Stimulated activated CD4-positive, alpha-beta T cell treated with anti-CD3 and anti-CD28 coated beads, Interleukin-15, amount 100 ng/mL, for 24 hours (primary cell): ENCODE results near the gene SEC24C.
A peak's percentile ranks its signal among the peaks of the same experiment; 100 is the strongest.
"Not testable (repeated sequence)": the region's sequence is repeated elsewhere in the genome, so short reads cannot be mapped to it uniquely, and the experiment has no call there.

ENCODE experiments used
- DNase-seq: peaks from one replicate; pipeline ENCODE4 v3.0.0-alpha.2; 2020

Gene SEC24C, protein sequence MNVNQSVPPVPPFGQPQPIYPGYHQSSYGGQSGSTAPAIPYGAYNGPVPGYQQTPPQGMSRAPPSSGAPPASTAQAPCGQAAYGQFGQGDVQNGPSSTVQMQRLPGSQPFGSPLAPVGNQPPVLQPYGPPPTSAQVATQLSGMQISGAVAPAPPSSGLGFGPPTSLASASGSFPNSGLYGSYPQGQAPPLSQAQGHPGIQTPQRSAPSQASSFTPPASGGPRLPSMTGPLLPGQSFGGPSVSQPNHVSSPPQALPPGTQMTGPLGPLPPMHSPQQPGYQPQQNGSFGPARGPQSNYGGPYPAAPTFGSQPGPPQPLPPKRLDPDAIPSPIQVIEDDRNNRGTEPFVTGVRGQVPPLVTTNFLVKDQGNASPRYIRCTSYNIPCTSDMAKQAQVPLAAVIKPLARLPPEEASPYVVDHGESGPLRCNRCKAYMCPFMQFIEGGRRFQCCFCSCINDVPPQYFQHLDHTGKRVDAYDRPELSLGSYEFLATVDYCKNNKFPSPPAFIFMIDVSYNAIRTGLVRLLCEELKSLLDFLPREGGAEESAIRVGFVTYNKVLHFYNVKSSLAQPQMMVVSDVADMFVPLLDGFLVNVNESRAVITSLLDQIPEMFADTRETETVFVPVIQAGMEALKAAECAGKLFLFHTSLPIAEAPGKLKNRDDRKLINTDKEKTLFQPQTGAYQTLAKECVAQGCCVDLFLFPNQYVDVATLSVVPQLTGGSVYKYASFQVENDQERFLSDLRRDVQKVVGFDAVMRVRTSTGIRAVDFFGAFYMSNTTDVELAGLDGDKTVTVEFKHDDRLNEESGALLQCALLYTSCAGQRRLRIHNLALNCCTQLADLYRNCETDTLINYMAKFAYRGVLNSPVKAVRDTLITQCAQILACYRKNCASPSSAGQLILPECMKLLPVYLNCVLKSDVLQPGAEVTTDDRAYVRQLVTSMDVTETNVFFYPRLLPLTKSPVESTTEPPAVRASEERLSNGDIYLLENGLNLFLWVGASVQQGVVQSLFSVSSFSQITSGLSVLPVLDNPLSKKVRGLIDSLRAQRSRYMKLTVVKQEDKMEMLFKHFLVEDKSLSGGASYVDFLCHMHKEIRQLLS

DNA sequence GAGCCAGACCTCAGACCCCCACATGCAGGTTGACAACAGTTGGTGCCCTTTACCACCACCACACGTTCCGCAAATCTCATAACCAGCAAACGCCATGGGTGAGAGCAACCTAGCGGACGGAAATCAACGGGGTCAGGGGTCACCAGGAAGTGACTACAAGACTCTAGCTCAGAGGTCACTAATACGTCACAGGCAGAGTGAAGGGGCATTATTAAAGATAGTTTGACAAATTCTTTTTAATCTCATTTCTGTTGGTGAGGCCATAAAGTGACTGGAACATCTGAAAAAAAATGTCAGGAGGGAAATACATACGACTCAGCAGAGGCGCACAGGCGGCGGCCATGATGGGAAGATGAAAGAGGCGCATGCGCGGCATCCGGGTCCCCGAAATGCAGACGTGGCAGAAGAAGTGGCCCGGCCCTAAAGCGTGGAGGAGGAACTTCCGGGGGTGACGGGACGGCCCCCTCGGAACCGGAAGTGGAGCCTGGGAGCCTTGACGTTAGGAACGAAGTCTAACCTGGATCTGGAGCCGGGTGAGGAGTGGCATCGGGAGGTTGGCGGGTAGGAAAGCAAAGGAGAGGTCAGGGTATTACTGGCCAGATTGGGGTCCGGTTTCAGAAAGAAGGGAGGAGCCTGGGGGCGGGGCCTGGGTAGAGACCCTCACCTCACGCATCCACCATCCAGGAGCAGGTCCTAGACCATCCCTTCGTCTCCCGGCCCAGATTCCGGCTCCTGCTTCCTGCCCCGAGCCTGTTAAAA lies at the start of gene SEC24C:
Gene SEC24C, plus strand, starts transcription at position 468 of the 759 bp plus-strand sequence. CDS start 2,461 bp downstream, outside the sequence.
- DNase-seq, result peak; percentile 97

DNA sequence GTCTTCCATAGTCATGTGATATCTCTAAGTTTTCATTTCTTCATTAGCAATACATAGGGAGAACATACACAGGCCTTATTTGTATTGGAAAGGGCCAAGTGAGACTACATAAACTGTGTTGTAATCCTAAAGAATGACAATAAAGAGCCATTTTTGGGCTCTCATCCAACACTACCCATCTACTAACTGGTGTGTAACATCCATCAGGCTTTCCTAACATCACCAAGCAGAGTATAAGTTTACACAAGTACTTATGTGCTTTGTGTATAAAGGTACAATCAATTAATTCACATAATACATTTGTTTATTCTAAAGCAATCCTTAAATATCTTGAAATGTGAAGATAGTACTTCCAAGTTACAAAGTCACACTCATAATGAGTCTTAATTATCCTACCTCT lies 48.9 kb upstream of the SEC24C start:
- not testable (repeated sequence) for DNase-seq

DNA sequence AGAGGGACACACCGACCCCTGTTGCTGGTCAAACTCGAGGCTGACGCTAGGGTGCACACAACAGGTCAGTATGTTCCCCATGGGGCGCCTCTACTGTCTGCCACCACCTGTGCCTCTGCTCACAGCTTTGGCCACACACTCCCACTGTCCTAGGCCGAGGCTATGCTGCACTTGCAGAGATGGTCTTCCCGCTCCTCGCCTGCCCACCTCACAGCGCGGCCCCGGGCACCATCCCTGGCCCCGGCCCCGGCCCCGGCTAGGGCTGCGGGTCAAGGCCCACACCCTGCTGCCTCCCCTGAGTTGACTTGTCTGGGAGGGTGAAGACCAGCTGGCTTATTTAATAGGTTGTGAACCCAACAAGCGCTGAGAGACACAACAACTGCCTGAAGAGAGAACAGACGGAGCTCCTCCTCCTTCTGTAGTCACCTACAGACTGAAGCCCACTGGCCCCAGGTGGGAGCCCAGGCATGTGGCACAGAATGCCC lies 46.5 kb upstream of the SEC24C start, which contains the start of gene AGAP5:
Gene AGAP5, minus strand, starts transcription at position 435 of the 485 bp plus-strand sequence. Its CDS starts 354 bp downstream, at position 81.
- DNase-seq, result not testable (repeated sequence)

DNA sequence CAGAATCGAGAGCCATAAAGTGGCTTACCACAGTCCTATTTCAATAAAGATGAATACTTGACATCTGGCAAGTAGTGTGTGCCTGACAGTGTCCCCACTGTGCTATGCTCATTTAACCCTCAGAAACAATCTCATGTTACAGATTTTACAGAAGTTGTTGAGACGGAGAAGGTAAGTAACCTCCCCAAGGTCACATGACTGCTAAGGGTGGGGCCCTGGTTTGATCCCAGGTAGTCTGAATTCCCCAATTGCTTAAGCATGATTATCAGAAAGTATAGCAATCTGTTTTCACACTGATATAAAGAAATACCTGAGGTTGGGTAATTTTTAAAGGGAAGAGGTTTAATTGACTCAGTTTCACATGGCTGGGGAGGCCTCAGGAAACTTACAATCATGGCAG lies 45.4 kb upstream of the SEC24C start:
- not testable (repeated sequence) for DNase-seq

DNA sequence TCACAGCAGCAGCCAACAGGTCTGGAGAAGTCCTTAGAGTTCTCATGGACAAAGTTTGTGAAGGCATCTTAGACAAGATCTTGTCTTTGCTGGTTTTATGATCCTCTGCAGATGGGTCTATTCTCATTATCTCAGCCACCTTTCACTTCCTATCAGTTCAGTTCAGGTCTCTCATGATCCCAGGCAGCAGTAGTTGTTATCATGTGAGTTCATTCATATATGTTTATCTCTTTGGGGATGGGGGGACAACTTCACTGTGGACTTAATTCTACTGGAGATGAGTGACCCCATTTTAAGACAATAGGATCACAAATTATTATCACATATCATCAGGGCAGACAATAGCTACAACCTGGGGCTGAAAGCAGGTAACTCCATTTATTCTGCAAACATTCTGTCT lies 40.2 kb upstream of the SEC24C start:
- not testable (repeated sequence) for DNase-seq

DNA sequence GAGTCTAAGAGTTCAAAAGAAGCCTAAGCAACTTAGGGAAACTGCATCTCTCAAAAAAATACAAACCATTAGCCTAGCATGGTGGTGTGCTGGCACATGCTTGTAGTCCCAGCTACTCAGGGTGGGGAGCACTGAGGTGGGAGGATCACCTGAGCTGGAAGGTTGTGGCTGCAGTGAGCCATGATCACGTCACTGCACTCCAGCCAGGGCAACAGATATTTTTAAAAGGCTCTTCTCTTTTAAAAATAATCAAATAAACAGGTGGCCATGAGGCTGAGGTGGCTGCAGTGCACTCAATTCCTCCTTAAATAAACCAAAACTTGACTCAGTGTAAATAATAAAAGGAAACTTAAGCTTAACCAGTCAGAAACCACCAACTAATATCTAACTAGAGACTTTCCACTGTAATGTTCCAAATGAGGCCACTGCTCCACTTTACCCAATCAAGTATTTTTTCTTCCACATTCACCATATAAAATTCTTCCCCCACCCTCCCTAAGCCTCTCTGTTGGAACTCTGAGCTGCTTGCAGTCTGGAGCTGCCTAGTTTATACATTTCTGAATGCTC lies 38.6 kb upstream of the SEC24C start:
- DNase-seq, result not testable (repeated sequence)

DNA sequence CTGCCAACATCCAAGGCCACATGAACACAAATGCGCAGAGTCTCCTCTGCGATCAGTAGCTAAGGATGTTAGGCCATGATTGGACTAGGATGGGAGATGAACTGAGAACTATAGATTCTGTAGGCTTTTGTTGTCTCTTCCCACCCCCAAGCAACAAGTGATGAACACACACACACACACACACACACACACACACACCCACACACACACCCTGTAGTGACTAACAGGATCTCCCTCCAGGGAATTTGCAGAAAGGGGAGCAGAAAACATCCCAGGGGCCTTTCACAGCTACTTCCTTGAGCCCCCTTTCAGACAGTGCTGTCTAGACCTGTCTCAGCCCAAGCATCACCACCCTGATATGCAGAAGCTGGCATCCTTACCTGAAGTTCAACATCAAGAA lies 37.7 kb upstream of the SEC24C start:
- not testable (repeated sequence) for DNase-seq

DNA sequence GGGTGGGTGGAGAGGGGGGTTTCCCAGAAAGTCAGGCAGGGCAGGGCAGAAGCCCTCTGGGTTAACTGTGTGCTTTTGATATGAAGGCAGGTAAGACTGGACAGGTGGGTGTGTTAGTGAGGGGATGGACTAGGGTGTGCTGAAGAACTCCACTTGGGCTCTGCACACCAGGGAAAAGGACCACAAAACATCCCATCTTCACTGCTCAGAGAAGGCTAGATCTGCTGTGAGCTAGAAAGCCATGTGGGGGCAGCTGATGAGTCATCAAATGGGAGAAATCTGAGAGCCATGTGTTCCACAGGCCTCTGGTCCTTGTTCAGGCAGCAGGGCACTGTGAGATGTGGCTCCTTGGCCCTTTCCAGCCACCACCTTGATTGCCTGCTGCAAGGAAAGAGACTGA lies 36.5 kb upstream of the SEC24C start:
- DNase-seq, result not testable (repeated sequence)

DNA sequence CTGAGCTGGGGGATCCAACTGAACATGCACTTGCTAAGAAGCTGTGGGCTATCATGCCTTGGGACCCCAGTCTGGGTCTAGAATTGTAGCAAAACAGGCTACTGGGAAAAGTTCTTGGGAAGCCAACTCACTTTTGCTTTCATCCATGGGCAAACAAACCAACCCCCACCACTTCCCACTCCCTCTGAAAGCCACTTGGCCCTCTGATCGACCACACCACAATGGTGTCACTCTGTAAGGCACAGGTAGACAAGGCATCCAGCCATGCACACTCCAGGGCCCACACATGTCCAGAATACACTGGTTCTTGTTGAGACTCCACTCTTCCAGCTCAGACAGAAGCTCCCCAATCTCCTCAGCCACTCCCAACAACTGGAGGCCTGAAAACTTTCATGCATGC lies 36.0 kb upstream of the SEC24C start:
- DNase-seq, result not testable (repeated sequence)

DNA sequence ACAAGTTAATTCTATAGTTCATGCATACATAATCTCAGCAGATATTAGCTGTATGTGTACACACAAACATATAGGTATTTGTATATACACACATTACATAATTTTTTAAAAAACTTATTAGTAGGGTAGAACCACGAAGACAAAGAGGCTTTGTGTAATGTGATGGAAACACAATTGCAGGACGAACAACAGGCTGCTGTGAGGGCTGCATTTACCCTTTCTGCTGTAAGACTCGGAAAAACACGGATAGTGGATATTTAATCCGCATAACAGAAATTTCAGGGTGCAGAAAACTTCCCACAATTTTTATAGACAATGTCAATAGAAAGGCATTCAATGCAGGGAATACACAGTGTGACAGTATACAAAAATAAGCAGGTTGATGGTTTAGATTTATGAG lies 32.5 kb upstream of the SEC24C start:
- not testable (repeated sequence) for DNase-seq

DNA sequence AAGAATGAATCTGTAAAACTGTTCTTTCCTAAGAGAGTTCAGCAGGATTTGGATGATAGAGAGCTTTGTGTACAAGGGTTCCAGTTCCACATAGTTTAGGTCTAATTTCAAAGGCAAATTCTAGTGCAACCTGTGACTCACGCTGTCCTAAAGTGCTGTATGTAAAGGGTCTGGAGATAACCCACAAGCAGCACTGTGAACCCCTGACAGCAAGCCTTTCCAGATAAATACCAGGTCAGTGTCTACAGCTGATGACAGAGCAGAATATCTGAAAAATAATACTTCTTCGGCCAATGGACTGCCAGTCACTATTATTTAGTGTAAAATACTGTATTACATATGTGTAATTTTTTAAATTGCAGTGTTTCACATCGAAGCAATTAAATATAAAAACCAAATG lies 30.3 kb upstream of the SEC24C start:
- not testable (repeated sequence) for DNase-seq

DNA sequence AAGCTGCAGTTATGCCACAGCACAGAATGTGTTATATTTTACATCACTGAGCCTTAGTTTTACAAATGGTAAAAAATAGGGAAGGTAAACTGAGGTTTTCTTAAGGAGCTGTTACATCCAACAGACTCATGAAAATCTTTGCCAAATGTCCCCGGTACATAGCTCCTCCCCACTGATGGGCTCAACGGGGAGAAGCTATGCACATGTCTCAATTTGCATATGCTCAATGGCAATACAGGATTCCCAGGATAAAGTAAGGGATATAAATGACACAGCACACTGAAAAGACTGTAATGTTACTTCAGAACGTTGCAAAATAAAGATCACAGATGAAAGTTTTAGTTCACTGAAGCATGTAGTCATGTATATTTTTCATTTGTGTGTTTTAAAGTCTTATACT lies 29.7 kb upstream of the SEC24C start:
- not testable (repeated sequence) for DNase-seq

DNA sequence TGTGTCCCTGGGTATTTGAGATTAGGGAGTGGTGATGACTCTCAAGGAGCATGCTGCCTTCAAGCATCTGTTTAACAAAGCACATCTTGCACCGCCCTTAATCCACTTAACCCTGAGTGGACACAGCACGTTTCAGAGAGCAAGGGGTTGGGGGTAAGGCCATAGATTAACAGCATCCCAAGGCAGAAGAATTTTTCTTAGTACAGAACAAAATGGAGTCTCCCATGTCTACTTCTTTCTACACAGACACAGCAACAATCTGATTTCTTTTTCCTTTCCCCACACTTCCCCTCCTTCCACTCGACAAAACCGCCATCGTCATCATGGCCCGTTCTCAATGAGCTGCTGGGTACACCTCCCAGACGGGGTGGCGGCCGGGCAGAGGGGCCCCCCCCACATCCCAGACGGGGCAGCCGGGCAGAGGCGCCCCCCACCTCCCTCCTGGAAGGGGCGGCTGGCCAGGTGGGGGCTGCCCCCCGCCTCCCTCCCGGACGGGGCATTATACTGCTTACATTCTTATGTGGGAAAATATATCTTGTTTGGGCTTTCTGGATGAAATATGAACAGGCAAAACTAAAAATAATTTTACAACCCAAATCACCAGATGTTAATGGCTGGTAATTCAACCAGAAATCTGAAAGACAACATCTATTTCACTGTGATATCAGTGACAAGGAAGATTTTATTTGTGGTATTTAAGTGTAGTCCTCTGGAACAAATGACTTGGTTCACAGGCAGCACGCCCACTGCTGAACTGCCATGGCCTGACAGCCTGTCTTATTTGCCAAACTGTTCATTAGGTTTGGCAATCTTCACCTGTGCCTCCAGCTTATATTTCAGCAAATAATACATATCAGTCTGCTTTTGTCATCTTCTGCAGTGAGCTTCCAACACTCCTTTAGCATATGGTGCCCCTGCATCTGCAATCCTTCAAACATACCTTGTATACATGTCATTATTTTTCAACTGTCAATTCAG lies 28.7 kb upstream of the SEC24C start:
- DNase-seq, result not testable (repeated sequence)

DNA sequence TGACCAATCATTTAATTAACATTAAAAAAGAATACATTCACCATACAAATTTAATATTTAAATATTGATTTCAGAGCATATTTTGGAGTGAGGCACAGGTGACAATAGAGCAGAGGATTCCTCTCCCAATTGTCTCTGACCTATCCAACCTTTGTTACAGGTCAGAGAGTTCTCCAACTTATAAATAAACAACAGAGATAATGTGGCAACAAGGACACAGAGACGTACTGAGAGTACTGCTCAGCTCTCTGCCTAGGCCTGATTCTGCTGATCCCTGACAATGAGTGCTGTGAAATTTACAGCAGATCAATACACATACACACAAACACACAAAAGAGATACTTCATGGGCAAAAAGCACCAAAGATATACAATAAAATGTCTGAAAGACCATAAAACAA lies 27.9 kb upstream of the SEC24C start:
- DNase-seq, result no peak

DNA sequence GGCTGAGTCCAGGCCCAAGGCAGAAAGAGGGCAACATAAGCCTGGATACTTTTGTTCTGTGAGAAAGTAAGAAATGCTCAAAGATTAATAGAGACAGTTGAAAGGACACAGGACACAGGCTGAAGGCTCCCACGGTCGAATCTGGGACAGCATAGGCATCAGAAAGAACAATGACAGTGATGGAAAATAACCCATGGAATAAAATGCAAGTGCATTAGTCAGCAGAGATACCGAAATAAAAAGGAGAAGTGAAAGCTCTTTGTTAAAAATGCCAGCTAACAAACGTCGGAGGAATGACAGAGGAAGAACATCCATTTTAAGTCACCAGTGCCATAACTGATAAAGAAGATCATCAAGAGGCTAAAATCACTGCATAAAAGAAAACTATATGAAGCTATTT lies 26.6 kb upstream of the SEC24C start:
- no peak for DNase-seq

DNA sequence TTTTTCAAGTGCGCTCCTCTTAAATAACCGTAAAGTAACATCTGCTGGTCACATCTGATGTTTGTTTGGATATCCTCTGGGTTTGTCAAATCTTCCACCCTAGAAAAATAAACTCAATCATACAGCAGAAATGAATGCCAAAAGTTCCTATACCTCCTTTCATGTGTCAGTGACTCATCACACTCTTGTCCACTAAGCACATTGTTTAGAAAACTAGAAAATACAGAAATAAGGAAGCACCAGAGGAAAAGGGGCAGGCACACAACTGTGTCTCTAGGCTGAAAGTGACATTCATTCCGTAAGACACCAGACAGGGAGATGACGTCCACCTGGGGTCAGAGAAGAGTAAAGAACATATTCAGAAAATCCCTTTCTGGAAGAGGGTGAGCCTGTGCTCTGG lies 23.6 kb upstream of the SEC24C start:
- DNase-seq, result not testable (repeated sequence)

DNA sequence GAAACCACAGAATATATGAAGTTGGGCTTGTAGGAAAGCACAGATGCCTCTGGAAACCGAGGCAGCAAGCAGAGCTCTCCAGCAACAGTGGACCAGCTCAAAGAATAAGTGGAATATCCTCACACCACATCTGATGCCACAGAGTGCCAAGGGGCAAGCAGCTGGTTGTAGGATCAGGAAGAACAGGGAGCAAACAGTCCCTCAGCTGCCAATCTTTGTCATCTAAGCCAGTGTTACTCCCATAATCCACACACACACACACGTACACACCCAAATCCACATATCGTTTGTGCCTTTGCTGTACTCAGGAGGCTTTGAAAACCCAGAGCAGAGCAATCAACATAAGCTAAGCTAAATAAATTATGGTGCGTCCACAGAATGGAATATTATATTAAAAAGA lies 20.7 kb upstream of the SEC24C start:
- no peak for DNase-seq

DNA sequence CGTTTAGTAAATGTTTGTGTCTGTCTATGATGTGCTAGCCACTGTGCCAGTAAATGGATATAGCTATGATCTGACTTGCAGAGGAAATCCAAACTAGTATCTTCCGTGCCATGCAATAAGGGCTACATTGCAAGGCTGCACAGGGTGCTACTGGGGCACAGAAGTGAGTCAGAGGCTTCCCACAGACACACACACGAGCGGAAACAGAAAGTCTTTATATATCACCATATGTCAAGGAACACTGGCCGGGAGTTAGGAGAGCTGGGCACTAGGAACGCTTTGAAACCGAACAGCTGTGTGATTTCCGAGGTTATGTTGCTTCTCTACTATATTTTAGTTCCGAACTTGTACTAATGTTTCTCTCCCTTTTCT lies 14.4 kb upstream of the SEC24C start:
- peak; percentile 54 for DNase-seq

DNA sequence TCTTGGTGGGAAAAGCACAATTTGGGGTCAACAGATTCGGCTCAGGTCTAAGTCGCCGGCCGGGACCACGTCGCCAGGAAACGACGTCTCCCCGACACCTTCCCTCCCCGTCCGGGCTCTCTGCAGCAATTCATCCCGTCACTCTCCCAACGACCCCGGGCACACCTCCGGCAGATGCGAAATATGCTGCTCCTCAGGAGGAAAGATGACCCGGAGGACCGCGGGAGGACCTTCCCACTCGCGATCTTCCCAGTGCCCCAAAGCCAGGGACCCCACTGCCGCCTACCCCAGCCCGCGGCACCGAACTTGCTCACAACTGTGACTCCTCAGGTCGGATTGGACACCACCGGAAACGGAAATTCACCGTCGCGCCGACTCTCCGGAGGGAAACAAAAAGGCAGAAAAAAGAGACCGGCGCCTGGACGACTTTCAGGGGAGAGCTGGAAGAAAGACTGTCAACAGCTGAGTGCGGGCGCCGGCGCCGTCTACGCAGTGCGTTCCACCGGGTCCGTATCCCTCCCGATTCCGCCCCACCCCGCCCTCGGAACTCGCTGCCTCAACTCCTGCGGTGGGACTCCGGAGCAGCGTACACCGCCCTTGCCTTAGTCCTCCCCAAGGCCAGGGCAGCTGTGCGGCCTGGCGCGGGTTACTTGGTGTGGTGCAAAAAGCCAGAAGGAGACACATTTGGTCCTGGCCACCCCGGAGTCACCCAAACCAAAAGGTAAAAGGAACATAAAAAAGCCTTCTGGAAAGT lies 13.8 kb upstream of the SEC24C start:
- DNase-seq, result peak; percentile 94
